Activated CD4-positive, alpha-beta T cell treated with anti-CD3 and anti-CD28 coated beads, Interleukin-10, Interleukin-2, amounts not matched to agents 100 ng/mL and 50 ng/mL, durations not matched to agents 16 hours and 8 hours (primary cell): ENCODE measurements around the gene SWI5.

Experiments used
- DNase-seq: peaks from one replicate; pipeline ENCODE4 v3.0.0-alpha.2; 2020

Gene SWI5

DNA sequence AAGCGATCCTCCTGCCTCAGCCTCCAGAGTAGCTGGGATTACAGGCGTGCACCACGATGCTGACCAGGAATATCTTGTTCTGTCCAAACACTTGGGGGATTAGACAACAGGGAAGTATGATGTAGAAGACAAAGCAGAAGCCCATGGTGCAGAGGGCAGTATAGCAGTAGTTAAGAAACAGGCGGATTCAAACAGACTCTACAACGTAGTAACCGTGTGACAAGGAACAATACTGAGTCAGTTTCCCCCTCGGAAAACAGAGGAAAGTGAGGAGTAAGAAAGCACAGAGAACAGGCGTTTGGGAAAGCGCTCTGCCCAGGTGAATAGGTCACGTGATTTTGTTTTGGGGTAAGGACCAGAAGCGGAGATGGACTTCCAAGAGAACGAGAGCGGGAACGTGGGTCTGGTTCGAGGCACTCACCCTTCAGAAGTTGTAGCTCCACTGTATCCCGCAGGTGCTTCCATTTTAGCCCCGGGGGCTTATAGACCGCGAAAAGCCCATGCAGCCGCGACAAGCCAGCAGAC lies 45.9 kb downstream of the SWI5 start:
- no peak for DNase-seq

DNA sequence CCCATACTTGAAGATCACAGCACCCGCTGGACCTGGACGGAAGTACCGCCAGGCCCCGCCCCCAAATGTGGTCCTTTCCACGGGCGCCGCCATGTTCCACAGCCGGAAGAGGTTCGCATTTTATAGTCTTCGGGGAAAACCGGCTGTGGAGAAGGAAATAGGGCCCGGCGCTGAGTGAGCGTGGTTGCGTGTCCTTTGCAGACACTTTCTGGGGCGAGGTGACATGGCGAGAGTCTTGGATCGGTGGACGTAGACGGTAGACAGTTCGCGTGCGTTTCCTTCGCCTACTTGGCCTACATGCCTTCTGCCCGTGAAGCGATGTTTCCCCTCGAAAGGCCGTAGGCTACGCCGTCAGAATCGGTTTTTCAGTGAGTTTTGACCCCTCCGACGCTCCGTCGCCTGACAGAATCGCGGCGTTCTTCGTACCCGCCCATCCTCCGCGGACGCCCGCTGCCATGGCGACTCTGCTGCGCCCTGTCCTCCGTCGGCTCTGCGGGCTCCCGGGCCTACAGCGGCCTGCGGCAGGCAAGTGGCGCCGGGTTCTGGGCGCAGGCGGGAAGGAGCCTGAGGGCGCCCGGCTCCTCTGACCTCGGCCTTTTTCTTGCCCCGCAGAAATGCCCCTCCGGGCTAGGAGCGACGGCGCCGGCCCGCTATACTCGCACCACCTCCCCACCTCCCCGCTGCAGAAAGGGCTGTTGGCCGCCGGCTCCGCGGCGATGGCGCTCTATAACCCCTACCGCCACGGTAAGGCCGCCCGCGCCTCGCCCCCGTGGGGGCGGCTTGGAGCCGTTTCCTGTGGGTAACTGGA lies 46.5 kb downstream of the SWI5 start, which contains the start of the genes COQ4 and TRUB2:
COQ4 (plus strand) TSS at position 436 of the 808 bp plus-strand sequence; CDS start at position 456, 20 bp downstream.
TRUB2 (minus strand) TSS at position 44 of the 808 bp plus-strand sequence; CDS start at position 5, 39 bp downstream.
- peak; percentile 95 for DNase-seq

- DNase-seq = no peak
Observed at GRCh38 chr9:128323212-128323730, 47.2 kb downstream of the SWI5 start.

GRCh38 chr9:128323791-128324190 lies 47.7 kb downstream of the SWI5 start:
- DNase-seq = no peak

DNA sequence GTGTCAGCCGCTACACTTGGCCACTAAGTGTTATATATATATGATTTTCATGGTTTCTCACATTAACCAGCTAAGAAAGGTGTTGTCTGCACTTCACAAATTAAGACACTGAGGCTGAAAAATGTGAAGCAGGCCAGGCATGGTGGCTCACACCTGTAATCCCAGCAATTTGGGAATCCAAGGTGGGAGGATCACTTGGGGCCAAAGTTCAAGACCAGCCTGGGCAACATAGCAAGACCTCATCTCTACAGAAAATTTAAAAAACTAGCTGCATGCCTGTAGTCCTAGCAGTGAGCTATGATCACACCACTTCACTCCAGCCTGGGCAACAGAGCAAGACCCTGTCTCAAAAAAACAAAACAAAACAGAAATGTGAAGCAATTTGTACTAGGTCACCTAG lies 48.3 kb downstream of the SWI5 start:
- DNase-seq = no peak

- DNase-seq = no peak
Observed at GRCh38 chr9:128325629-128326028, 49.6 kb downstream of the SWI5 start.

DNA sequence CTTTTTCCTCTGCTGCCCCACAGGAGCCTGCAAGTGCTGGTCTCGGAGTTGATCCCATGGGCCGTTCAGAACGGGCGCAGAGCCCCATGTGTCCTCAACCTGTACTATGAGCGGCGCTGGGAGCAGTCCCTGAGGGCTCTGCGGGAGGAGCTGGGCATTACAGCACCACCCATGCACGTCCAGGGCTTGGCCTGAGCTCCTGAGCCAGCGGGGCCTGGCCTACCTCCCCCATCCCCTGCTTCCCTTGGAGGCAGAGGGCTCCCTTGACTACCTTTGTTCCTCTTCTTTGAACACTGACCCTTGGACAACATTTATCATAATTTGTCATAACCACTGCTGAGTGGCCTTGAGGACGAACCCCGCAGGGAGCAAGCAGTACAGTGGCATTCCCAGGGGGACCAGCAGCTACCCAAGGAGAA lies 57.4 kb downstream of the SWI5 start:
- no peak for DNase-seq

GRCh38 chr9:128335161-128335560 lies 59.1 kb downstream of the SWI5 start:
- DNase-seq = no peak

DNA sequence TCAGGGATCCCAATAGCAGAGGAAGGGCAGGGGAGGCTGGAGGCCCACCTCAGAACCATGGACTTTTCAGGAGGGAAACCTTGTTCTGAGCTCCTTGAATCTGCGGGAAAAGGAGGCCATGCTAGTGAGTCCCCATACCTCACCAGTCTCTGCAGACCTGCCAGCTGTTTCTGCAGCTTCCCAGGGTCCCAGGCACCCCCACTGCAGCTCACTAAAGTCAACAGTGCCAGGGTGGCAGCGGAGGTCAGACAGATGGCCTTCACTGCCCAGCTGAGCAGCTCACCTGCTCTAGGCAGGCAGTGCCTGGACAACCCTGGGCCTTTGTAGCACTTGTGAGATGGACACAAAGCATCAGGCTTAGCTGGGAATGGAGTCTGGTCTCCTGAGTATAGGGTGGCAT lies 59.8 kb downstream of the SWI5 start:
- no peak for DNase-seq

DNA sequence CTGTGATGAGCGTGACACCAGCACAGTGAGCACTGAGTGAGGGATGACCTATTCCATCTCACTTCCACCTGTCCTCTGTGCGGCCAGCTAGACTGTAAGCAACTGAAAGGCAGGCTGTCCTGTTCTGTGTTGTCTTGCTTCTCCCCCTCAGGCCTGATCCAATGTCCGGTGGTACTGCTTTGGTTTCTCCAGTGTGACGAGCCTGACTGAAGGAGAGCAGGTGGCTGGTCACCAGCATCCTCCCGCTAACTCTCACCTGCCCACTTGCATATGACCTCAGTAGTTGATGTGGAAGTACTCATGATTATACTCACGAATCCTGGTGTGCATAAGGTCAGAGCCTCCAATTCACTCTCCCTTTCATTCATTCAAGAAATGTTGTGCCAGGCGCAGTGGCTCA lies 61.9 kb downstream of the SWI5 start:
- no peak for DNase-seq
